GM23248 (cell line): ENCODE data around the gene ATP2C1. TPM values are rescaled to one million over a fixed set of nuclear protein-coding genes. Genes with fewer than 3 reads are reported as not detected.

ENCODE experiments used
- DNase-seq: peaks from one replicate; pipeline ENCODE4 v3.0.0-alpha.2; 2015
- H2AFZ ChIP-seq: fragments of 200-600 bp; sonication (generic); 2 replicates; pipeline ENCODE4 v1.6.1; 2016; ENCODE audit warnings: antibody characterized with exemption
- H3F3A ChIP-seq: fragments of 200-600 bp; sonication (generic); 2 replicates; pipeline ENCODE4 v1.6.1; 2016; ENCODE audit warnings: mild to moderate bottlenecking, antibody characterized with exemption, mixed run types; ENCODE audit not compliant: insufficient read depth
- H3K27ac ChIP-seq: fragments of 200-600 bp; sonication (generic); 2 replicates; pipeline ENCODE4 v1.5.1; 2016; ENCODE audit warnings: mild to moderate bottlenecking
- H3K27me3 ChIP-seq: fragments of 200-600 bp; sonication (generic); replicated peaks from 2 replicates; pipeline ENCODE4 v1.6.1; 2016; ENCODE audit warnings: mild to moderate bottlenecking; ENCODE audit not compliant: insufficient read depth
- H3K36me3 ChIP-seq: fragments of 200-600 bp; sonication (generic); 2 replicates; pipeline ENCODE4 v1.6.1; 2016; ENCODE audit warnings: low read depth, mild to moderate bottlenecking
- H3K4me1 ChIP-seq: fragments of 200-600 bp; sonication (generic); 2 replicates; pipeline ENCODE4 v1.6.1; 2016; ENCODE audit warnings: mild to moderate bottlenecking; ENCODE audit not compliant: insufficient read depth
- H3K4me2 ChIP-seq: fragments of 200-600 bp; sonication (generic); one replicate; pipeline ENCODE4 v1.6.1; 2016; ENCODE audit warnings: mild to moderate bottlenecking; ENCODE audit not compliant: unreplicated experiment
- H3K4me3 ChIP-seq: fragments of 200-600 bp; sonication (generic); 2 replicates; pipeline ENCODE4 v1.5.1; 2016; ENCODE audit warnings: mild to moderate bottlenecking
- H3K79me2 ChIP-seq: fragments of 200-600 bp; sonication (generic); 2 replicates; pipeline ENCODE4 v1.6.1; 2016; ENCODE audit warnings: mild to moderate bottlenecking; ENCODE audit not compliant: insufficient read depth
- H3K9ac ChIP-seq: fragments of 200-600 bp; sonication (generic); 2 replicates; pipeline ENCODE4 v1.6.1; 2016; ENCODE audit warnings: mild to moderate bottlenecking
- H3K9me2 ChIP-seq: fragments of 200-600 bp; sonication (generic); 2 replicates; pipeline ENCODE4 v1.6.1; 2016; ENCODE audit warnings: mixed run types, mild to moderate bottlenecking, moderate library complexity; ENCODE audit not compliant: insufficient read depth
- H3K9me3 ChIP-seq: fragments of 200-600 bp; sonication (generic); one replicate; pipeline ENCODE4 v1.6.1; 2017; ENCODE audit warnings: low read depth
- H4K20me1 ChIP-seq: fragments of 200-600 bp; sonication (generic); 2 replicates; pipeline ENCODE4 v1.6.0; 2016; ENCODE audit not compliant: insufficient read depth
- EZH2 ChIP-seq: fragments of 200-600 bp; sonication (generic); IDR thresholded peaks from 2 replicates; pipeline ENCODE4 v1.6.1; 2018; ENCODE audit warnings: antibody characterized with exemption, mild to moderate bottlenecking; ENCODE audit not compliant: insufficient read depth, poor library complexity, severe bottlenecking
- EZH2phosphoT487 ChIP-seq: fragments of 200-600 bp; sonication (generic); IDR thresholded peaks from 2 replicates; pipeline ENCODE4 v1.6.1; 2018; ENCODE audit warnings: antibody characterized with exemption, moderate library complexity, mild to moderate bottlenecking, low read depth; ENCODE audit not compliant: insufficient read depth
- WGBS, 2 experiments: methylation state at CpG; one replicate each; pipeline ENCODE4 v1.1.6; 2015 to 2017; ENCODE audit warnings: low lambda C conversion rate in 2 of 2, low coverage in 1 of 2; ENCODE audit errors: missing lambda C conversion rate in 2 of 2; 5-methylcytosine and 5-hydroxymethylcytosine counted together
- in situ Hi-C: fragments of 300-500 bp; cut with MboI; formaldehyde crosslinking; loops from 2 replicates; pipeline ENCODE4 v1.15.0; 2020
- polyA plus RNA-seq: library from polyadenylated mRNA; unstranded; fragments of >200 nt; fragmentation: Nextera tagmentation; extraction: Ambion mirVana; gene quantifications from 2 replicates; pipeline ENCODE4 v1.2.1, GENCODE V29; 2016
- total RNA-seq: library from RNA; depleted of rRNA; stranded (reverse); fragments of >200 nt; shearing (Covaris generic); gene quantifications from 2 replicates; pipeline ENCODE4 v1.2.3, GENCODE V29; 2014

The ATP2C1 gene
- total and polyA plus RNA-seq, 2 experiments from 2014 or later, result 73.6 to 74.7 TPM

DNA sequence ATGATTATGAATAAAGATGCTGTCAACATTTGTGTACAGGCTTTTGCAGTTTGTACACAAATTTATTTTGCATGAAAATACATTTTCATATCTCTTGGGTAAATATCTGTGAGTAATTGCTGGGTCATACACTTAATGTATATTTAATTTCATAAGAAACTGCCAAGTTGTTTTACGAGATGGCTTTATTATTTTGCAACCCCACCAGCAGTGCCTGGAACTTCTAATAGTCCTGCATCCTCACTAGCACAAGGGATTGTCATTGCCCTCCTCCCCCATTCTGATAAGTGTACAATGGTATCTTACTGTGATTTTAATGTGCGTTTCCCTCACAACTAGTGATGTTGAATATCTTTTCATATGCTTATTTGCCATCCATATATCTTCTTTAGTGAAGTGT is 87.6 kb downstream of the ATP2C1 start:
- Histone ChIP-seq H3K4me1 (peaks cover 12% of the 10 kb centered on the region; the same call in 1 of the 2 replicates), H4K20me1 (no peaks in the 10 kb centered on the region), H3K36me3 (peaks cover 39% of the 10 kb centered on the region), H3K9me2 (no peaks in the 10 kb centered on the region), H3K27me3 (no peaks in the 10 kb centered on the region), H3K79me2 (no peaks in the 10 kb centered on the region), H3K4me2 (no peak overlapping the region), H2AFZ (no peak overlapping the region), H3K9ac (no peak overlapping the region), H3K27ac (no peak overlapping the region), H3K9me3 (no peaks in the 10 kb centered on the region), H3F3A (peaks cover 12% of the 10 kb centered on the region; the same call in 1 of the 2 replicates), H3K4me3 (no peak overlapping the region)
- no peak for TF ChIP-seq EZH2phosphoT487
- TF ChIP-seq EZH2, result no peak
- 94 to 99% methylated on average over 2 of the region's 2 CpGs for WGBS, 2 experiments
- in situ Hi-C loops, result no loop called here
- no peak for DNase-seq

- H4K20me1 ChIP-seq, result no peaks in the 10 kb centered on the region
- no peaks in the 10 kb centered on the region for H3K9me3 ChIP-seq
- H3K27me3 ChIP-seq, result no peaks in the 10 kb centered on the region
- no peaks in the 10 kb centered on the region for H3F3A ChIP-seq
- in situ Hi-C loops, result no loop called here
- no peak overlapping the region for H3K4me2 ChIP-seq
- H3K9ac ChIP-seq, result no peak overlapping the region
- no peaks in the 10 kb centered on the region for H3K9me2 ChIP-seq
- no peaks in the 10 kb centered on the region for H3K4me1 ChIP-seq
- no peak overlapping the region for H3K27ac ChIP-seq
- no peak for TF ChIP-seq EZH2
- H3K4me3 ChIP-seq, result no peak overlapping the region
- DNase-seq, result no peak
- WGBS, 2 experiments, result 43 to 47% methylated on average over 5 of the region's 5 CpGs
- H3K36me3 ChIP-seq, result peaks cover 18% of the 10 kb centered on the region
- no peak overlapping the region for H2AFZ ChIP-seq
- peaks cover 12% of the 10 kb centered on the region; the same call in 1 of the 2 replicates for H3K79me2 ChIP-seq
These were observed 96.4 kb downstream of the ATP2C1 start for GRCh38 chr3:130990282-130990681.

DNA sequence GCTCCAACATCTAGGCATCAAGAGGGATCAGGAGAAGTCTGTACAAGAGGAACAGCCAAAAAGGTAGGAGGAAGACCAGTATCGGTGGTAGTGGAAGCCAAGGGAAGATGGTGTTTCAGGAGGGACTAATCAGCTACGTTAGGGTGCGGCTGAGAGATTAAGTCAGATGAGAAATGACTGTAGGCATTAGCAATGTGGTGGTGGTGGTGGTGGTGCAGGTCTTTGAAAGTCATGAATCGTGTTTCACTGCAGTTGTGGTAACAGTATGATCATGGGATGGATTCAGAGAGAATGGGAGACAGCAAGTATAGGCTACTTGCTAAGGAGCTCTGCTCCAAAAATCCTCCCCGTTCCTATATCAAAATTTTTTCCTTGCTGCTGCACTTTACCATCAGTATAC is 97.2 kb downstream of the ATP2C1 start:
- Histone ChIP-seq H3K9me3 (no peaks in the 10 kb centered on the region), H3K27me3 (no peaks in the 10 kb centered on the region), H3K79me2 (peaks cover 12% of the 10 kb centered on the region; the same call in 1 of the 2 replicates), H3K4me2 (no peak overlapping the region), H3K36me3 (peaks cover 26% of the 10 kb centered on the region; the same call in 1 of the 2 replicates), H3K9me2 (no peaks in the 10 kb centered on the region), H3K9ac (no peak overlapping the region), H2AFZ (no peak overlapping the region), H3K4me1 (no peaks in the 10 kb centered on the region), H3K4me3 (no peak overlapping the region), H3F3A (no peaks in the 10 kb centered on the region), H4K20me1 (no peaks in the 10 kb centered on the region), H3K27ac (no peak overlapping the region)
- WGBS, 2 experiments, result 96 to 97% methylated on average over 5 of the region's 5 CpGs
- TF ChIP-seq EZH2 (no peak), EZH2phosphoT487 (no peak)
- in situ Hi-C loops, result no loop called here
- DNase-seq, result no peak

DNA sequence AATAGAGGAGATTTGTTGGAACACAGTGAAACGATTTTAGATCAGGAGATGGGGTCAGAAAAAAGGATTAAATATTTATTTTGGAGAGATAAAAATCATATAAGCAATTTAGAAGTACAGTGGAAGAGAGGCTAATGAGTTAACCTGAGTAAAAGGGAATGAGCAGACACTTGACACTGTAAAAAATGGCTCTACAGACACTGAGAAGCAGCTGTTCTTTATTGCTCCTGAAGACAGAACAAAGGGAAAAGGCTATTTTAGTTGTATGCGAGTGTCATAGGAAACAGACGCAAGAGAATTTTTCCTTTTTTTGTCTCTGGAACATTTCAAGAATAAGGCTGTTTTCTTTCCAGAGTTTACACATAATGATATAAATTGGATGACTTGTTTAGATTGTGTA is 98.5 kb downstream of the ATP2C1 start:
- no peak for DNase-seq
- Histone ChIP-seq H3K4me2 (no peak overlapping the region), H3K36me3 (peaks cover 35% of the 10 kb centered on the region), H3K9me3 (no peaks in the 10 kb centered on the region), H3K27me3 (no peaks in the 10 kb centered on the region), H3K9me2 (no peaks in the 10 kb centered on the region), H3K27ac (no peak overlapping the region), H3F3A (no peaks in the 10 kb centered on the region), H3K4me1 (no peaks in the 10 kb centered on the region), H4K20me1 (no peaks in the 10 kb centered on the region), H2AFZ (no peak overlapping the region), H3K79me2 (peaks cover 12% of the 10 kb centered on the region; the same call in 1 of the 2 replicates), H3K9ac (no peak overlapping the region), H3K4me3 (no peak overlapping the region)
- in situ Hi-C loops, result no loop called here
- TF ChIP-seq EZH2 (no peak), EZH2phosphoT487 (no peak)
- 54 to 56% methylated on average over 3 of the region's 3 CpGs for WGBS, 2 experiments

DNA sequence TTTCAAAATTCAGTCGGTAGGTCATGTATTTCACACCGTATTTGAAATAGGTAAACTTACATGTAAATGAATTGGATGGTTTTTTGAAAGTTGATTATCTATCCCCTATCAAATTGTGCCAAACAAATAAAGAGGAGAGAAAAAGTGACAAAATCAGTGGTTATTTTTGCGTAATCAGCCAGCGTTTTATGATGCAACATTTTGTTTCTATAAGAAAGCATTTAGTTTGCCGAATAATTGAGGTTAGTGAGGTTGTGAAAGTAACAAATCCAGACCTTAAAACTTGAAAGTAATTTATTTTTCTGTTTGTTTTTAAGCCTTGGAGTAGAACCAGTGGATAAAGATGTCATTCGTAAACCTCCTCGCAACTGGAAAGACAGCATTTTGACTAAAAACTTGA is 103.4 kb downstream of the ATP2C1 start:
- no peaks in the 10 kb centered on the region for H3K79me2 ChIP-seq
- H3F3A ChIP-seq, result peaks cover 11% of the 10 kb centered on the region; the same call in 1 of the 2 replicates
- H3K9ac ChIP-seq, result no peak overlapping the region
- no peaks in the 10 kb centered on the region for H4K20me1 ChIP-seq
- H3K36me3 ChIP-seq, result peaks cover 58% of the 10 kb centered on the region
- H3K9me2 ChIP-seq, result no peaks in the 10 kb centered on the region
- DNase-seq, result peak; percentile 6
- WGBS, 2 experiments, result 93 to 94% methylated on average over 7 of the region's 7 CpGs
- peaks cover 14% of the 10 kb centered on the region for H3K4me1 ChIP-seq
- no peak overlapping the region for H3K27ac ChIP-seq
- no peak for TF ChIP-seq EZH2
- TF ChIP-seq EZH2phosphoT487, result no peak
- H3K9me3 ChIP-seq, result no peaks in the 10 kb centered on the region
- no peak overlapping the region for H3K4me3 ChIP-seq
- in situ Hi-C loops, result no loop called here
- no peak overlapping the region for H2AFZ ChIP-seq
- H3K4me2 ChIP-seq, result no peak overlapping the region
- H3K27me3 ChIP-seq, result no peaks in the 10 kb centered on the region
